Stomach (tissue), 4 donors: ENCODE results near the gene TEAD4.

ENCODE experiments used
- POLR2AphosphoS5 ChIP-seq, 3 donors: sonication (generic); formaldehyde crosslinking; IDR thresholded peaks; one replicate each; pipeline ENCODE4 v1.6.1; 2016; ENCODE audit warnings: antibody characterized with exemption in 3 of 3
- TF ChIP-seq, protein P1 (sequence below), 7 experiments: fragments of 450-650 bp in 4 of 7; fragments of 200-600 bp in 3 of 7; sonication (generic) in 3 of 7; IDR thresholded peaks; one replicate each; pipeline ENCODE4 v1.5.1; 2016 to 2019; ENCODE audit warnings: antibody characterized with exemption in 7 of 7, control low read depth in 2 of 7, mild to moderate bottlenecking in 1 of 7

DNA sequence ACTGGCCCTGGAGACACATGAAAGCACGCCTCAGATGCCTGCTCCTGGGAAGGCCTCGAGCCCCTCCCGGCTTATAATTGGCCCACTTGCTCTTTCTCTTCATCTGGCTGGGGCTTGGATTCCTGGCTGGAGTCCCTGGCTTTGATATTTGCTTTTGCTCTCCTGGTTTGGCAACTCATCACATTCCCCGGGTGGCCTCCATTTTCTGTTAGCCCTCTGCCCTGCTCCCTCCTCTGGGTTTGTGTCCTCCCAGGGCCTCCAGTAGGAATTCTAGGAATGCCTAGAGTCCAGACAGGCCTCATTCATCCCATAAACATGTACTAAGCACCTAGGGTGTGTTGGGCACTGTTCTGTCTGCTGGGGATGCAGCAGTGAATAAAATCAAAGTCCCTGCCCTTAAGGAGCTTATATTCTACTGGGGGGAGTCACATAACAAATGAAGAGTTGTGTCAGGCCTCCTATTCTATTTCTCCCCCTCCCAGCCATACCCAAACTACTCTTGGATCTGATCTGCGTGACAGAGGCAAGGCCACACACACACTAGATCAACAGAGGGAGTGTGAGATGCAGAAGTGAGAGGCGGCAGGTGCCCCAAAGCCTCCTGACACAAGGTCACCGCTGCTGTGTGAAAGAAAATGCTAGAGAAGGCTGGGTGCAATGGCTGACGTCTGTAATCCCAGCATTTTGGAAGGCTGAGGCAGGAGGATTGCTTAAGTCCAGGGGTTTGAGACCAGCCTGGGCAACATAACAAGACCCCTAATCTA, 96.7 kb downstream of the TEAD4 start:
- TF ChIP-seq, protein P1, sequence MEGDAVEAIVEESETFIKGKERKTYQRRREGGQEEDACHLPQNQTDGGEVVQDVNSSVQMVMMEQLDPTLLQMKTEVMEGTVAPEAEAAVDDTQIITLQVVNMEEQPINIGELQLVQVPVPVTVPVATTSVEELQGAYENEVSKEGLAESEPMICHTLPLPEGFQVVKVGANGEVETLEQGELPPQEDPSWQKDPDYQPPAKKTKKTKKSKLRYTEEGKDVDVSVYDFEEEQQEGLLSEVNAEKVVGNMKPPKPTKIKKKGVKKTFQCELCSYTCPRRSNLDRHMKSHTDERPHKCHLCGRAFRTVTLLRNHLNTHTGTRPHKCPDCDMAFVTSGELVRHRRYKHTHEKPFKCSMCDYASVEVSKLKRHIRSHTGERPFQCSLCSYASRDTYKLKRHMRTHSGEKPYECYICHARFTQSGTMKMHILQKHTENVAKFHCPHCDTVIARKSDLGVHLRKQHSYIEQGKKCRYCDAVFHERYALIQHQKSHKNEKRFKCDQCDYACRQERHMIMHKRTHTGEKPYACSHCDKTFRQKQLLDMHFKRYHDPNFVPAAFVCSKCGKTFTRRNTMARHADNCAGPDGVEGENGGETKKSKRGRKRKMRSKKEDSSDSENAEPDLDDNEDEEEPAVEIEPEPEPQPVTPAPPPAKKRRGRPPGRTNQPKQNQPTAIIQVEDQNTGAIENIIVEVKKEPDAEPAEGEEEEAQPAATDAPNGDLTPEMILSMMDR (IDR thresholded peaks at IDR 0.05), result no peak
- no peak for TF ChIP-seq POLR2AphosphoS5 (IDR thresholded peaks at IDR 0.05)
